Immature natural killer cell (primary cell): ENCODE results near the gene GCNT3. TPM values are rescaled to one million over a fixed set of nuclear protein-coding genes. Genes with fewer than 3 reads are reported as not detected.
"Not testable (repeated sequence)": the region's sequence is repeated elsewhere in the genome, so short reads cannot be mapped to it uniquely, and the experiment has no call there.

Source experiments
- DNase-seq, 3 donors: peaks; one replicate each; pipeline ENCODE4 v3.0.0; 2022; ENCODE audit warnings: mixed read lengths in 1 of 3
- H3K27ac Mint-ChIP-seq, 6 donors: one replicate each; pipeline ENCODE4 v1.8.0; 2020; ENCODE audit warnings: mixed read lengths in 6 of 6, mild to moderate bottlenecking in 5 of 6, inconsistent platforms in 4 of 6, moderate library complexity in 3 of 6
- H3K27me3 Mint-ChIP-seq, 3 donors: one replicate each; pipeline ENCODE4 v1.8.0; 2020 to 2021; ENCODE audit warnings: low read depth in 3 of 3, mild to moderate bottlenecking in 3 of 3, mixed read lengths in 3 of 3, moderate library complexity in 3 of 3, inconsistent platforms in 1 of 3
- H3K36me3 Mint-ChIP-seq, 3 donors: one replicate each; pipeline ENCODE4 v1.8.0; 2020; ENCODE audit warnings: mixed read lengths in 3 of 3, inconsistent platforms in 2 of 3, mild to moderate bottlenecking in 2 of 3
- H3K4me1 Mint-ChIP-seq, 2 donors: one replicate each; pipeline ENCODE4 v1.8.0; 2020; ENCODE audit warnings: inconsistent platforms in 2 of 2, mild to moderate bottlenecking in 2 of 2, mixed read lengths in 2 of 2, moderate library complexity in 1 of 2
- H3K4me3 Mint-ChIP-seq, 5 donors: one replicate each; pipeline ENCODE4 v1.8.0; 2020; ENCODE audit warnings: mild to moderate bottlenecking in 5 of 5, mixed read lengths in 5 of 5, inconsistent platforms in 3 of 5, moderate library complexity in 3 of 5
- H3K9me3 Mint-ChIP-seq, 6 donors: one replicate each; pipeline ENCODE4 v1.8.0; 2020; ENCODE audit warnings: mild to moderate bottlenecking in 6 of 6, mixed read lengths in 6 of 6, inconsistent platforms in 4 of 6, moderate library complexity in 3 of 6
- polyA plus RNA-seq, 3 donors: library from polyadenylated mRNA; unstranded; fragments of 300-500 nt; fragmentation: Illumina TruSeq; gene quantifications; one replicate each; pipeline ENCODE4 v1.2.3, GENCODE V29; 2021

GCNT3 gene
- polyA plus RNA-seq, 3 donors from 2014 or later = not detected

GRCh38 chr15:59644756-59645155, 33.2 kb downstream of the GCNT3 start:
- no peak for DNase-seq
- H3K27me3 Mint-ChIP-seq = no peaks in the 10 kb centered on the region
- peaks cover 2 to 4% of the 10 kb centered on the region in 2 donors for H3K4me1 Mint-ChIP-seq
- no peaks in the 10 kb centered on the region for H3K9me3 Mint-ChIP-seq
- peaks cover 8 to 20% (median 17%) of the 10 kb centered on the region in 3 donors for H3K36me3 Mint-ChIP-seq
- H3K4me3 Mint-ChIP-seq = no peak overlapping the region
- no peak overlapping the region for H3K27ac Mint-ChIP-seq

- H3K9me3 Mint-ChIP-seq, H3K27me3 Mint-ChIP-seq, H3K4me3 Mint-ChIP-seq, DNase-seq, H3K4me1 Mint-ChIP-seq, H3K27ac Mint-ChIP-seq: not testable (repeated sequence)
- H3K36me3 Mint-ChIP-seq = peaks cover 8 to 30% (median 22%) of the 10 kb centered on the region in 3 donors
These were observed 34.2 kb downstream of the GCNT3 start for GRCh38 chr15:59645812-59646211.

- no peak overlapping the region for H3K4me3 Mint-ChIP-seq
- H3K27ac Mint-ChIP-seq = no peak overlapping the region
- peaks cover 2 to 4% of the 10 kb centered on the region in 2 donors for H3K4me1 Mint-ChIP-seq
- H3K9me3 Mint-ChIP-seq = no peaks in the 10 kb centered on the region
- no peaks in the 10 kb centered on the region for H3K27me3 Mint-ChIP-seq
- peaks cover 8 to 31% (median 24%) of the 10 kb centered on the region in 3 donors for H3K36me3 Mint-ChIP-seq
- DNase-seq = no peak
These were observed 34.7 kb downstream of the GCNT3 start for GRCh38 chr15:59646277-59646676.

- Mint-ChIP-seq H3K27ac (no peak overlapping the region), H3K4me3 (no peak overlapping the region), H3K9me3 (no peaks in the 10 kb centered on the region), H3K4me1 (peaks cover 0 to 2% of the 10 kb centered on the region in 2 donors), H3K27me3 (no peaks in the 10 kb centered on the region), H3K36me3 (peaks cover 11 to 31% (median 24%) of the 10 kb centered on the region in 3 donors)
- no peak for DNase-seq
These were observed 35.5 kb downstream of the GCNT3 start for GRCh38 chr15:59647085-59647484.

GRCh38 chr15:59649603-59650002, 38.0 kb downstream of the GCNT3 start:
- DNase-seq = no peak
- Mint-ChIP-seq H3K27me3 (no peaks in the 10 kb centered on the region), H3K27ac (no peak overlapping the region), H3K36me3 (peaks cover 13 to 32% (median 26%) of the 10 kb centered on the region in 3 donors), H3K4me1 (peaks cover 0 to 2% of the 10 kb centered on the region in 2 donors), H3K4me3 (no peak overlapping the region), H3K9me3 (no peaks in the 10 kb centered on the region)

GRCh38 chr15:59654046-59654445, 42.5 kb downstream of the GCNT3 start:
- DNase-seq = no peak
- H3K4me3 Mint-ChIP-seq = no peak overlapping the region
- H3K36me3 Mint-ChIP-seq = peaks cover 8 to 19% (median 15%) of the 10 kb centered on the region in 3 donors
- H3K4me1 Mint-ChIP-seq = peaks cover 0 to 7% of the 10 kb centered on the region in 2 donors
- H3K27me3 Mint-ChIP-seq = peaks cover 6 to 8% (median 7%) of the 10 kb centered on the region in 3 donors
- H3K27ac Mint-ChIP-seq = no peak overlapping the region
- H3K9me3 Mint-ChIP-seq = no peaks in the 10 kb centered on the region

GRCh38 chr15:59656897-59657634, 45.5 kb downstream of the GCNT3 start, which contains the start of gene GTF2A2:
GTF2A2 (minus strand) TSS chr15:59657515; CDS start chr15:59652277, 5,238 bp downstream.
- H3K27me3 Mint-ChIP-seq = peaks cover 6 to 8% (median 7%) of the 10 kb centered on the region in 3 donors
- peaks cover 0 to 7% of the 10 kb centered on the region in 2 donors for H3K4me1 Mint-ChIP-seq
- H3K36me3 Mint-ChIP-seq = peaks cover 6 to 16% (median 8%) of the 10 kb centered on the region in 3 donors
- peak within 1 kb of the TSS in 3 of 6 donors; percentile 8 to 86 (median 77) for H3K27ac Mint-ChIP-seq
- DNase-seq = peak; percentile 94 to 96 (median 95)
- peak within 1 kb of the TSS in 3 of 5 donors; percentile 23 to 40 (median 31) for H3K4me3 Mint-ChIP-seq
- H3K9me3 Mint-ChIP-seq = no peaks in the 10 kb centered on the region

GRCh38 chr15:59657635-59658125, 46.1 kb downstream of the GCNT3 start:
- Mint-ChIP-seq H3K36me3 (peaks cover 0 to 12% (median 4%) of the 10 kb centered on the region in 3 donors), H3K4me3 (no peak overlapping the region), H3K27ac (peak overlapping the region in 2 of 6 donors; percentile 77 to 86), H3K4me1 (peaks cover 0 to 7% of the 10 kb centered on the region in 2 donors), H3K9me3 (no peaks in the 10 kb centered on the region), H3K27me3 (peaks cover 6 to 8% (median 7%) of the 10 kb centered on the region in 3 donors)
- DNase-seq = no peak

GRCh38 chr15:59659366-59659765, 47.8 kb downstream of the GCNT3 start:
- Mint-ChIP-seq H3K4me1 (peaks cover 0 to 7% of the 10 kb centered on the region in 2 donors), H3K27me3 (peaks cover 6 to 8% (median 7%) of the 10 kb centered on the region in 3 donors), H3K9me3 (no peaks in the 10 kb centered on the region), H3K36me3 (peaks cover 0 to 13% (median 4%) of the 10 kb centered on the region in 3 donors), H3K4me3 (peak overlapping the region in 2 of 5 donors; percentile 7 to 36), H3K27ac (peak overlapping the region in 2 of 6 donors; percentile 24 to 31)
- no peak for DNase-seq

GRCh38 chr15:59662260-59662659, 50.7 kb downstream of the GCNT3 start:
- Mint-ChIP-seq H3K27ac (no peak overlapping the region), H3K4me1 (peaks cover 5 to 6% of the 10 kb centered on the region in 2 donors), H3K4me3 (no peak overlapping the region), H3K27me3 (peaks cover 2 to 6% (median 4%) of the 10 kb centered on the region in 3 donors), H3K9me3 (no peaks in the 10 kb centered on the region), H3K36me3 (peaks cover 4 to 17% (median 4%) of the 10 kb centered on the region in 3 donors)
- DNase-seq = no peak

GRCh38 chr15:59668556-59668955, 57.0 kb downstream of the GCNT3 start:
- Mint-ChIP-seq H3K4me1 (peaks cover 0 to 5% of the 10 kb centered on the region in 2 donors), H3K27ac (no peak overlapping the region), H3K9me3 (no peaks in the 10 kb centered on the region), H3K4me3 (no peak overlapping the region), H3K27me3 (no peaks in the 10 kb centered on the region), H3K36me3 (peaks cover 14 to 36% (median 22%) of the 10 kb centered on the region in 3 donors)
- no peak for DNase-seq

Other genes starting within 250 kb of the GCNT3 start
- gene MYO1E, start 238.9 kb upstream of the GCNT3 start, polyA plus RNA-seq = 10 to 100 TPM in 1 of 3 donors, 1 to 10 TPM in 2; 4.7 to 15.4 (median 7.1) TPM
- under 1 TPM in 2 of 3 donors, not detected in 1; 0.40 to 0.94 TPM for gene FAM81A, start 173.6 kb upstream of the GCNT3 start, polyA plus RNA-seq
- gene GTF2A2, start 45.7 kb downstream of the GCNT3 start, polyA plus RNA-seq = 100 to 1,000 TPM; 128 to 211 (median 144) TPM
- gene BNIP2, start 77.5 kb downstream of the GCNT3 start, polyA plus RNA-seq = 100 to 1,000 TPM in 2 of 3 donors, 10 to 100 TPM in 1; 89.5 to 144 (median 127) TPM